Measurements from ENCODE around the gene ZNF865. TPM values are rescaled to one million over a fixed set of nuclear protein-coding genes. Genes with fewer than 3 reads are reported as not detected.
"Not testable (repeated sequence)": the region's sequence is repeated elsewhere in the genome, so short reads cannot be mapped to it uniquely, and the experiment has no call there.

The ZNF865 gene
- total RNA-seq, 1 experiment from 2014 or later = 16.2 TPM

- H3K36me3 ChIP-seq (ENCODE audit: control insufficient read depth in 1 of 2, insufficient read depth in 2 of 2, low read length in 2 of 2); H2AFZ ChIP-seq (ENCODE audit: low read depth, low read length, poor library complexity, severe bottlenecking); H3K9me2 ChIP-seq (ENCODE audit: insufficient read depth); H3K9me3 ChIP-seq (ENCODE audit: control insufficient read depth in 1 of 2, insufficient read depth in 1 of 2, low read depth in 1 of 2, low read length in 2 of 2); DNase-seq (ENCODE audit: low read depth, low spot score); H3K9ac ChIP-seq (ENCODE audit: low read length); RAD21 ChIA-PET (ENCODE audit: low non-redundant PET in 1 of 2, low total read pairs in 2 of 2, uncharacterized antibody in 2 of 2, unreplicated experiment in 2 of 2); H4K20me1 ChIP-seq (ENCODE audit: insufficient read depth); H3K4me2 ChIP-seq (ENCODE audit: low read length); CTCF ChIA-PET; H3K27me3 ChIP-seq (ENCODE audit: insufficient read depth, low read length); ATAC-seq; intact Hi-C loops (cut with micrococcal nuclease); POLR2A ChIA-PET; H3K27ac ChIP-seq (ENCODE audit: low read depth, low read length); BruUV-seq (replicated peaks); H3K4me3 ChIP-seq (replicated peaks in 1 of 2; ENCODE audit: low read depth in 1 of 2, low read length in 2 of 2): not testable (repeated sequence)
- Histone ChIP-seq H3K79me2 (ENCODE audit: insufficient read depth, low read length) (peaks cover 16% of the 10 kb centered on the region), H3K4me1 (ENCODE audit: control insufficient read depth in 1 of 2, insufficient read depth in 2 of 2, low read length in 2 of 2) (peaks cover 18 to 28% of the 10 kb centered on the region in 2 experiments)
These were observed 21.6 kb upstream of the ZNF865 start for GRCh38 chr19:55583897-55584296.

GRCh38 chr19:55584871-55585270 is 20.6 kb upstream of the ZNF865 start:
- BruUV-seq (replicated peaks) = no TSS peak
- H3K27me3 ChIP-seq (ENCODE audit: insufficient read depth, low read length) = no peaks in the 10 kb centered on the region
- H2AFZ ChIP-seq (ENCODE audit: low read depth, low read length, poor library complexity, severe bottlenecking) = no peak overlapping the region
- ChIA-PET RAD21 (ENCODE audit: low non-redundant PET in 1 of 2, low total read pairs in 2 of 2, uncharacterized antibody in 2 of 2, unreplicated experiment in 2 of 2) (no interaction called here), CTCF (no interaction called here), POLR2A (no interaction called here)
- DNase-seq (ENCODE audit: low read depth, low spot score) = no peak
- H3K9me3 ChIP-seq (ENCODE audit: control insufficient read depth in 1 of 2, insufficient read depth in 1 of 2, low read depth in 1 of 2, low read length in 2 of 2) = no peaks in the 10 kb centered on the region
- H3K79me2 ChIP-seq (ENCODE audit: insufficient read depth, low read length) = peaks cover 7% of the 10 kb centered on the region
- no peaks in the 10 kb centered on the region; a peak in 1 of 4 replicates for H3K36me3 ChIP-seq (ENCODE audit: control insufficient read depth in 1 of 2, insufficient read depth in 2 of 2, low read length in 2 of 2)
- H4K20me1 ChIP-seq (ENCODE audit: insufficient read depth) = no peaks in the 10 kb centered on the region
- no peak overlapping the region for H3K9ac ChIP-seq (ENCODE audit: low read length)
- no peak overlapping the region for H3K27ac ChIP-seq (ENCODE audit: low read depth, low read length)
- TF ChIP-seq CBX3 (IDR thresholded peaks at IDR 0.05; ENCODE audit: low read depth) (no peak), EZH2 (IDR thresholded peaks at IDR 0.05) (no peak), TCF7L2 (IDR thresholded peaks at IDR 0.05; ENCODE audit: borderline replicate concordance, extremely low read depth, insufficient read depth, insufficient read length) (no peak), ZBTB33 (IDR thresholded peaks at IDR 0.05; ENCODE audit: extremely low read depth, insufficient replicate concordance, low read length) (no peak), EZH2phosphoT487 (IDR thresholded peaks at IDR 0.05; ENCODE audit: borderline replicate concordance) (no peak), EGR1 (IDR thresholded peaks at IDR 0.05; ENCODE audit: low read depth) (no peak), ATF3 (IDR thresholded peaks at IDR 0.05) (no peak), RAD21 (IDR thresholded peaks at IDR 0.05; ENCODE audit: low read depth) (no peak), SIN3A (IDR thresholded peaks at IDR 0.05; ENCODE audit: low read depth) (no peak), JUND (IDR thresholded peaks at IDR 0.05) (no peak), FOSL1 (IDR thresholded peaks at IDR 0.05; ENCODE audit: low read depth) (no peak), SRF (IDR thresholded peaks at IDR 0.05; ENCODE audit: low read depth) (no peak)
- intact Hi-C loops (cut with micrococcal nuclease) = loop anchor here (5.0 kb wide), 1 partner anchor 38 kb away; the partner anchor contains the start of gene SBK3
- no peak for ATAC-seq
- peaks cover 14 to 22% of the 10 kb centered on the region in 2 experiments for H3K4me1 ChIP-seq (ENCODE audit: control insufficient read depth in 1 of 2, insufficient read depth in 2 of 2, low read length in 2 of 2)
- no peak overlapping the region for H3K4me2 ChIP-seq (ENCODE audit: low read length)
- H3K4me3 ChIP-seq (replicated peaks in 1 of 2; ENCODE audit: low read depth in 1 of 2, low read length in 2 of 2) = no peak overlapping the region
- H3K9me2 ChIP-seq (ENCODE audit: insufficient read depth) = no peaks in the 10 kb centered on the region
